ENCODE results near the gene MAP3K19. TPM values are rescaled to one million over a fixed set of nuclear protein-coding genes. Genes with fewer than 3 reads are reported as not detected.
"Not testable (repeated sequence)": the region's sequence is repeated elsewhere in the genome, so short reads cannot be mapped to it uniquely, and the experiment has no call there.

MAP3K19 gene
- total and polyA plus RNA-seq, 2 experiments from 2014 or later, result not detected

- H3K9me2 ChIP-seq (ENCODE audit: insufficient read depth); H3K27me3 ChIP-seq (ENCODE audit: insufficient read depth); ATAC-seq; H3K27ac Mint-ChIP-seq; H3K36me3 Mint-ChIP-seq (ENCODE audit: low read depth); H3K4me2 ChIP-seq; H3K36me3 ChIP-seq (ENCODE audit: insufficient read depth); H3K4me3 Mint-ChIP-seq; H3F3A ChIP-seq (replicated peaks; ENCODE audit: low read depth); DNase-seq (ENCODE audit: low spot score); H3K4me1 ChIP-seq (ENCODE audit: insufficient read depth); H4K20me1 ChIP-seq (replicated peaks; ENCODE audit: insufficient read depth); H3K27ac ChIP-seq (ENCODE audit: low read depth); H3K27me3 Mint-ChIP-seq (ENCODE audit: insufficient read depth, low read depth, poor library complexity); H2AFZ ChIP-seq; H3K4me3 ChIP-seq; H3K4me1 Mint-ChIP-seq; H3K79me2 ChIP-seq (replicated peaks; ENCODE audit: insufficient read depth): not testable (repeated sequence)
- H3K9me3 Mint-ChIP-seq, result peaks cover 23% of the 10 kb centered on the region
Observed at GRCh38 chr2:135033216-135033615, 14.0 kb downstream of the MAP3K19 start.

GRCh38 chr2:135030826-135031225 lies 16.4 kb downstream of the MAP3K19 start:
- peak; percentile 52 for DNase-seq (ENCODE audit: low spot score)
- ATAC-seq, result peak; percentile 34; the same call in 1 of the 3 replicates
- no peak overlapping the region for H3K27ac Mint-ChIP-seq

More at GRCh38 chr2:135030826-135031225, 16.4 kb downstream of the MAP3K19 start:
- H3K4me3 ChIP-seq, result no peak overlapping the region
- TF ChIP-seq STAT1 (IDR thresholded peaks at IDR 0.05; ENCODE audit: unreplicated experiment) (no peak), NANOG (IDR thresholded peaks at IDR 0.05; ENCODE audit: borderline replicate concordance) (no peak), ETS1 (IDR thresholded peaks at IDR 0.05) (no peak), EZH2 (IDR thresholded peaks at IDR 0.05; ENCODE audit: low read depth, unreplicated experiment) (no peak), ZNF462 (CRISPR knock-in tag; IDR thresholded peaks at IDR 0.05) (no peak), JUNB (IDR thresholded peaks at IDR 0.05; ENCODE audit: unreplicated experiment) (no peak), ZNF331 (CRISPR knock-in tag; IDR thresholded peaks at IDR 0.05; ENCODE audit: low read depth) (no peak), REST (IDR thresholded peaks at IDR 0.05; ENCODE audit: unreplicated experiment) (peak; percentile 80)
- no peaks in the 10 kb centered on the region for H3K4me1 ChIP-seq (ENCODE audit: insufficient read depth)
- no peak overlapping the region for H3K27ac ChIP-seq (ENCODE audit: low read depth)
- H3K36me3 ChIP-seq (ENCODE audit: insufficient read depth), result no peaks in the 10 kb centered on the region
- 0 out of 2 replicates have a peak, but pooled peaks cover 3% of the 10 kb centered on the region for H3K9me2 ChIP-seq (ENCODE audit: insufficient read depth)
- no peaks in the 10 kb centered on the region for H3K27me3 ChIP-seq (ENCODE audit: insufficient read depth)
- no peaks in the 10 kb centered on the region for H3F3A ChIP-seq (replicated peaks; ENCODE audit: low read depth)
- H2AFZ ChIP-seq, result no peak overlapping the region
- Mint-ChIP-seq H3K4me1 (no peaks in the 10 kb centered on the region), H3K4me3 (no peak overlapping the region), H3K27me3 (ENCODE audit: insufficient read depth, low read depth, poor library complexity) (peaks cover 6% of the 10 kb centered on the region), H3K9me3 (peaks cover 21% of the 10 kb centered on the region), H3K36me3 (ENCODE audit: low read depth) (peaks cover 9% of the 10 kb centered on the region)
- no peaks in the 10 kb centered on the region for H4K20me1 ChIP-seq (replicated peaks; ENCODE audit: insufficient read depth)
- H3K79me2 ChIP-seq (replicated peaks; ENCODE audit: insufficient read depth), result no peaks in the 10 kb centered on the region
- no peak overlapping the region for H3K4me2 ChIP-seq

All from GM23338 (cell line).